ENCODE results near the gene COL23A1.

COL23A1 gene

DNA sequence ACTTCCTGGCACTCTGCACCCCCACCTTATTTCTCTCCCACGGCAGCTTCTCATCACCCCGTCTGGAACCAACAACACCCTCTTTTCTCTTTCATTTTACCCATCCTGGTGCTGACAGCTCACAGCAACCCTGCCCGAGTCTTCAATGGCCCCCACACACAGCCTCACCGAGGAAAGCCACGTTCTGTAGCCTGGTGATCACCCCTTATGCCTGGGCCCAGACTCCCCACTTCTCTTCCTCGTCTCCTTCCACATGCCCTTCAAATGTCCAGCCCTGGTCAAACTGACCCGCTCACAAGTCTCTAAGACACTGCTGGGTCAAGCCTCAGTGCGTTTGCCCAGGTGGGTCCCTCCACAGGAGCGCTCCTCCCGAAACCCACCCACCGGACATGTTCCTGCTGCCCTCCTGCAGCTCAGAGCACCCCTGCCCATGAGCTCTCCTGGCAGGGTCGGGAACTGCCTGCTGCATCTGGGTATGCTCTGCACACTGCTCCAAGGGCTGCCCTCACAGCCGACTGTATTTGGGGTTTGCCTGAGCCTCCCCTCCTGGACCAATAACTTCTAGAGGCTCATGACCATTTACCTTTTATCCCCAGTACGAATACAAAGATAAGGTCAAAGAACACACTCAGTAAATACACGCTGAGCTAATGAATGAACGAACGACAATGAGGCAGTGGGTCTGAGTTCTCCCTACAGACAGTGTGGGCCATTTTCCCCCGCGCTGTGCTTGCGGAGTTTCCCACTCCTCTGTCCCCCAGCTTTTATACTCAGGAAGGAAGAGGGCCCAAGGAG is 202.9 kb downstream of the COL23A1 start:
- TF ChIP-seq, protein P1, sequence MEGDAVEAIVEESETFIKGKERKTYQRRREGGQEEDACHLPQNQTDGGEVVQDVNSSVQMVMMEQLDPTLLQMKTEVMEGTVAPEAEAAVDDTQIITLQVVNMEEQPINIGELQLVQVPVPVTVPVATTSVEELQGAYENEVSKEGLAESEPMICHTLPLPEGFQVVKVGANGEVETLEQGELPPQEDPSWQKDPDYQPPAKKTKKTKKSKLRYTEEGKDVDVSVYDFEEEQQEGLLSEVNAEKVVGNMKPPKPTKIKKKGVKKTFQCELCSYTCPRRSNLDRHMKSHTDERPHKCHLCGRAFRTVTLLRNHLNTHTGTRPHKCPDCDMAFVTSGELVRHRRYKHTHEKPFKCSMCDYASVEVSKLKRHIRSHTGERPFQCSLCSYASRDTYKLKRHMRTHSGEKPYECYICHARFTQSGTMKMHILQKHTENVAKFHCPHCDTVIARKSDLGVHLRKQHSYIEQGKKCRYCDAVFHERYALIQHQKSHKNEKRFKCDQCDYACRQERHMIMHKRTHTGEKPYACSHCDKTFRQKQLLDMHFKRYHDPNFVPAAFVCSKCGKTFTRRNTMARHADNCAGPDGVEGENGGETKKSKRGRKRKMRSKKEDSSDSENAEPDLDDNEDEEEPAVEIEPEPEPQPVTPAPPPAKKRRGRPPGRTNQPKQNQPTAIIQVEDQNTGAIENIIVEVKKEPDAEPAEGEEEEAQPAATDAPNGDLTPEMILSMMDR (IDR thresholded peaks at IDR 0.05; ENCODE audit: insufficient read depth, low read depth, low read length, missing control alignments), result no peak
- H3K4me3 ChIP-seq (ENCODE audit: low read length), result no peak overlapping the region
- DNase-seq (ENCODE audit: low read depth), result no peak

- no peak for DNase-seq (ENCODE audit: low read depth)
- TF ChIP-seq, protein P1 (IDR thresholded peaks at IDR 0.05; ENCODE audit: insufficient read depth, low read depth, low read length, missing control alignments), result no peak
- H3K4me3 ChIP-seq (ENCODE audit: low read length), result no peak overlapping the region
These were observed 203.8 kb downstream of the COL23A1 start for GRCh38 chr5:178386336-178386931.

DNA sequence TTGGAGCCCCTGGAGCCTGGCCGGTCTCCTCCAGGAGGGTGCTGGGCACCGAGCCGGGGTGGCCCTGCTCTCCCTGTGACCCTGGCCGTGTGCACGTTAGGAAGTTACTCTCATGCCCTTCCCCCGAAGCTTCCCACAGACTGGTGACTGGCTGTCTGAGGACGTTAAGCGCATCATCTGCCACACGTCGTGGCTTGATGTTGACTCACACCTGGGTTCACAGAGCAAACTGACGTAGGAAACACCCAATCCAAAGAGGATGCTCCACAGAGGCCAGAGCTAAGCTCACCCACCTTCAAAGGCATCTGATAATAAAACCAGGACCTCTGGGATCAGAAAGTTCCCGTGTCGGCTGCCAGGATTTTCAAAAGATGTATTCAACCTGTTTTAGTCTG is 204.7 kb downstream of the COL23A1 start:
- no peak overlapping the region for H3K4me3 ChIP-seq (ENCODE audit: low read length)
- TF ChIP-seq, protein P1 (IDR thresholded peaks at IDR 0.05; ENCODE audit: insufficient read depth, low read depth, low read length, missing control alignments), result no peak
- no peak for DNase-seq (ENCODE audit: low read depth)

GRCh38 chr5:178384816-178385495 is 205.2 kb downstream of the COL23A1 start:
- TF ChIP-seq, protein P1 (IDR thresholded peaks at IDR 0.05; ENCODE audit: insufficient read depth, low read depth, low read length, missing control alignments), result no peak
- DNase-seq (ENCODE audit: low read depth), result no peak
- H3K4me3 ChIP-seq (ENCODE audit: low read length), result no peak overlapping the region

GRCh38 chr5:178383919-178384815 is 206.0 kb downstream of the COL23A1 start:
- no peak overlapping the region for H3K4me3 ChIP-seq (ENCODE audit: low read length)
- TF ChIP-seq, protein P1 (IDR thresholded peaks at IDR 0.05; ENCODE audit: insufficient read depth, low read depth, low read length, missing control alignments), result no peak
- no peak for DNase-seq (ENCODE audit: low read depth)

GRCh38 chr5:178383301-178383918 is 206.8 kb downstream of the COL23A1 start:
- no peak for DNase-seq (ENCODE audit: low read depth)
- no peak overlapping the region for H3K4me3 ChIP-seq (ENCODE audit: low read length)
- TF ChIP-seq, protein P1 (IDR thresholded peaks at IDR 0.05; ENCODE audit: insufficient read depth, low read depth, low read length, missing control alignments), result no peak

Data from epithelial cell of esophagus (primary cell).